RPMI8226 (cell line): ENCODE measurements around the gene DYNC1I2.
"Not testable (repeated sequence)": the region's sequence is repeated elsewhere in the genome, so short reads cannot be mapped to it uniquely, and the experiment has no call there.

Experiments used
- DNase-seq: peaks from one replicate; pipeline ENCODE4 v3.0.0-alpha.2; 2015

Gene DYNC1I2

GRCh38 chr2:171718720-171719119 is 31.5 kb downstream of the DYNC1I2 start:
- DNase-seq, result no peak

- DNase-seq, result no peak
Measured at GRCh38 chr2:171719660-171720059, 32.4 kb downstream of the DYNC1I2 start.

GRCh38 chr2:171723716-171724683 is 36.7 kb downstream of the DYNC1I2 start:
- no peak for DNase-seq

- no peak for DNase-seq
Measured at GRCh38 chr2:171726847-171727450, 39.7 kb downstream of the DYNC1I2 start.

- no peak for DNase-seq
Measured at GRCh38 chr2:171728989-171729951, 42.0 kb downstream of the DYNC1I2 start.

GRCh38 chr2:171729952-171730317 is 42.7 kb downstream of the DYNC1I2 start:
- no peak for DNase-seq

GRCh38 chr2:171735991-171736710 is 48.9 kb downstream of the DYNC1I2 start:
- DNase-seq, result no peak

GRCh38 chr2:171741189-171741588 is 53.9 kb downstream of the DYNC1I2 start:
- DNase-seq, result no peak

GRCh38 chr2:171742760-171743159 is 55.5 kb downstream of the DYNC1I2 start:
- no peak for DNase-seq

- no peak for DNase-seq
Measured at GRCh38 chr2:171745141-171745540, 57.9 kb downstream of the DYNC1I2 start.

- no peak for DNase-seq
Measured at GRCh38 chr2:171745806-171746205, 58.5 kb downstream of the DYNC1I2 start.

GRCh38 chr2:171747371-171747770 is 60.1 kb downstream of the DYNC1I2 start:
- no peak for DNase-seq

GRCh38 chr2:171754254-171754939 is 67.1 kb downstream of the DYNC1I2 start:
- DNase-seq, result no peak

- DNase-seq, result not testable (repeated sequence)
Measured at GRCh38 chr2:171758762-171759161, 71.5 kb downstream of the DYNC1I2 start.

GRCh38 chr2:171761176-171761575 is 73.9 kb downstream of the DYNC1I2 start:
- DNase-seq, result not testable (repeated sequence)

GRCh38 chr2:171762879-171763573 is 75.8 kb downstream of the DYNC1I2 start:
- DNase-seq, result no peak

GRCh38 chr2:171763602-171764001 is 76.3 kb downstream of the DYNC1I2 start:
- DNase-seq, result no peak

GRCh38 chr2:171771463-171771862 is 84.2 kb downstream of the DYNC1I2 start:
- no peak for DNase-seq

- DNase-seq, result no peak
Measured at GRCh38 chr2:171772373-171772772, 85.1 kb downstream of the DYNC1I2 start.

GRCh38 chr2:171774581-171774980 is 87.3 kb downstream of the DYNC1I2 start:
- DNase-seq, result not testable (repeated sequence)

GRCh38 chr2:171778515-171778914 is 91.2 kb downstream of the DYNC1I2 start:
- DNase-seq, result no peak
